DOHH2 (cell line): ENCODE results near the gene MGRN1.

ENCODE experiments used
- CTCF ChIP-seq: fragments of 200-600 bp; sonication (generic); IDR thresholded peaks from one replicate; pipeline ENCODE4 v1.5.1; 2014; ENCODE audit warnings: antibody characterized with exemption, mild to moderate bottlenecking, low read depth, low read length; ENCODE audit not compliant: poor library complexity, severe bottlenecking
- EZH2phosphoT487 ChIP-seq: fragments of 200-600 bp; sonication (generic); IDR thresholded peaks from 2 replicates; pipeline ENCODE4 v1.6.1; 2017; ENCODE audit warnings: borderline replicate concordance, mild to moderate bottlenecking, antibody characterized with exemption, low read length, moderate library complexity, mixed read lengths

GRCh38 chr16:4724661-4725270 is 100.1 kb downstream of the MGRN1 start:
- TF ChIP-seq CTCF: no peak
- no peak for TF ChIP-seq EZH2phosphoT487
